Breast epithelium (tissue), 3 donors: ENCODE results near the gene PDGFB.

Experiments
- CTCF ChIP-seq, 3 donors: fragments of 450-650 bp; IDR thresholded peaks; one replicate each; pipeline ENCODE4 v1.5.1; 2016 to 2017; ENCODE audit warnings: antibody characterized with exemption in 3 of 3, mild to moderate bottlenecking in 3 of 3, moderate library complexity in 3 of 3
- POLR2A ChIP-seq: fragments of 450-650 bp; IDR thresholded peaks from one replicate; pipeline ENCODE4 v1.6.1; 2016; ENCODE audit warnings: antibody characterized with exemption, mild to moderate bottlenecking, moderate library complexity

- TF ChIP-seq POLR2A (no peak), CTCF (IDR thresholded peaks at IDR 0.05) (no peak)
Measured at GRCh38 chr22:39237318-39238100, 7.3 kb downstream of the PDGFB start.
